GM19468 (cell line): ENCODE data around the gene OR5K2.

Experiments used
- ATAC-seq: cut with Tn5 transposase; IDR thresholded peaks from one replicate; pipeline ENCODE4 v1.9.1; 2021; ENCODE audit warnings: mild to moderate bottlenecking, moderate library complexity, moderate number of reproducible peaks; ENCODE audit not compliant: unreplicated experiment; ENCODE audit errors: extremely low read depth

The OR5K2 gene

DNA sequence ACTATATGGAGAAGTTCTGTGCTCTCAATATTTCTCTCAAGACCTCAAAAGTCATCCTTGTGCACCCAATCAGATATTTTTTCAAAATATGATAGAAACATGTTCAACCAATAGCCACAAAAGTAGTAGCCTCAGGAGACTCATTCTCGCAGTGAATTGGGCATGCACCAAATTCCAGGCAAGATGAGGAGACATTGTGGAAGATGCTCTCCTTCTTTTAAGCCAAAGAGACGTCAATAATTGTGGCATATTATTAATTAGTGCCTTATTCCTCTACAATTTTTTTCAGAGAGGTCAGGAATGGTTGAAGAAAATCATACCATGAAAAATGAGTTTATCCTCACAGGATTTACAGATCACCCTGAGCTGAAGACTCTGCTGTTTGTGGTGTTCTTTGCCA lies at the start of gene OR5K2:
TSS of gene OR5K2 (plus strand) at position 301 of the 400 bp plus-strand sequence. CDS start at position 301, 0 bp downstream.
- ATAC-seq = no peak

DNA sequence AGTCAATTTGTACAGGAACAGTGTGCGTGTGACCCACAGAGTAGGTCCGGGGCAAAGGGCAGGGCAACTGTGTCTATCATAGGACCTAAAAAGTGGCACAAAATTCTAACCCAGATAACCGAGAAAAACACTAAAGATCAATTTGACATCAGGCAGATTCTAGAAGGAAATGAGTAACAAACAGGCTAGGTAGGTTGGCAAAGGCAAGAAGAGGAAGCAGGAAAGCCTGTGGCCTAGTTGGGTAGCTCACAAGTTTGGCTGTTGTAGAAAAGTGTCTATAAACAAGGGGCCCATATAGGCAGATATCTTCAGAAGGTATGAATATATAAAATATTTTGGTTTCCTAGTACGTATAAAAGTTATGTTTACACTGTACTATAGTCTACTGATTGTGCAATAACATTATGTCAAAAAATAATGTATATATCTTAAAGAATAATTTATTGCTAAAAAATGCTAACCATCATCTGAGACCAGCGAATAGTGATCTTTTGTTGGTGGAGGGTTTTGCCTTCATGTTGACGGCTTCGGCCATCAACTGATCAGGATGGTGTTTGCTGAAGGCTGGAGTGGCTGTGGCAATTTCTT lies 47.8 kb upstream of the OR5K2 start:
- ATAC-seq = no peak

DNA sequence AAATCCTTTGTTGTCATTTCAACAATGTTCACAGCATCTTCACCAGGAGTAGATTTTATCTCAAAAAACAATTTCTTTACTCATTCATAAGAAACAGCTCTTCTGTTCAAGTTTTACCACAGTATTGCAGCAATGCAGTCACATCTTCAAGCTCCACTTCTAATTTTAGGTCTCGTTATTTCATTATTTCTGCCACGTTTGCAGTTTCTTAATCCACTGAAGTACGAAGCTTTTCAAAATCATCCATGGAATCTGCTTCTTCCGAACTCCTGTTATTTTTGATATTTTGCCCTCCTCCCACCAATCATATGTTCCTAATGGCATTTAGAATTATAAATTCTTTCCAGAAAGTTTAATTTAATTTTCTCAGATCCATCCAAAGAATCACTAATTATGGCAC lies 47.1 kb upstream of the OR5K2 start:
- no peak for ATAC-seq

DNA sequence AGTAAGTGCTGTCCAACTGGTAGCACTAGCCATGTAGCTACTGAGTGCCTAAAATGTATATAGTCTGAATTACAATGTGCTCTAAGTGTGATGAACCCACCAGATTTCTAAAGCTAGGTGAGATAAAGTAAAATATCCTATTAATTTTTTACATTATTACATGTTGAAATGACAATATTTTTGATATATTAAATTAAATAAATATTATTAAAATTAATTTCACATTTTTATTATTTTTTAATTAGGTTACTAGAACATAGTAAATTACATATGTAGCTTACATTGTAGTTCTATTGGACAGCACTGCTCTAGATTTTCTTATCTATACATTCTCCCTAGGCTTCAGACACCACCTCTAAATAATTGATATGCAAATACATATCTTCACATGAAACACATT lies 43.7 kb upstream of the OR5K2 start:
- no peak for ATAC-seq

DNA sequence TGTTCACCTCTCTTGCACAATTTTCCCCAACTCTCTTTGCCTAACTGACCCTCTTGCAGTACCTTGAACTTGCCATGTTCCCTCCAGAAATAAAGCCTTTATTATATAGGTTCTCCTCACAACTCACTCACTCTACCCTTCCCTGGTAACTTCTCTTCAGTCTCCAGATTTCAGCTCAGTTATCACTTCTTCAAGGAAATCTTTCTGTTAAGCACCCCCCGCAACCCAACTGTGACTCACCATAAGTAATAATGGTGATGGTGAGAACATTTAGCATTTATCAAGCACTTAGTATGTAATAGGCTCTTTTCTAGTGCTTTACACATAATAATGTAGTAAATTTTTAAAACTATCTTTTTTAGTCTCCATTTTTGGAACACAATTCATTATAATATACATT lies 42.6 kb upstream of the OR5K2 start:
- no peak for ATAC-seq

DNA sequence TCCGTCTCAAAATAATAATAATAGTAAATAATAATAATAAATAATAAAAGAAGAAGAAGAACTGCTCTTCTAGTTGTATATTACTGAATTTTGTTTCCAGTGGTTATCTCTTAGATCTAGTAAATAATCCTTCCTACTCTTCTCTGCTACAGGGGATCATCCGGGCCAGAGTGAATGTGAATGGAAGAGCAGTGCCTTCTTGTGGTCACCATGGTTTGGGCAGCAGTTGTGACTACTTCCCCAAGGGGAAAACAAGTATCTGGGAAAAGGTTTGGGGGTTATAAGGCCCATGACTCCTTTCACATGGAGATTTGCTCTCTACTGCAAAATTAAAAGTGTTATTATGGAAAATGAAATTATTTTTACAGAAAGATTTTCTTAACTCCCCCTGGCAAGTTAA lies 39.9 kb upstream of the OR5K2 start:
- no peak for ATAC-seq

DNA sequence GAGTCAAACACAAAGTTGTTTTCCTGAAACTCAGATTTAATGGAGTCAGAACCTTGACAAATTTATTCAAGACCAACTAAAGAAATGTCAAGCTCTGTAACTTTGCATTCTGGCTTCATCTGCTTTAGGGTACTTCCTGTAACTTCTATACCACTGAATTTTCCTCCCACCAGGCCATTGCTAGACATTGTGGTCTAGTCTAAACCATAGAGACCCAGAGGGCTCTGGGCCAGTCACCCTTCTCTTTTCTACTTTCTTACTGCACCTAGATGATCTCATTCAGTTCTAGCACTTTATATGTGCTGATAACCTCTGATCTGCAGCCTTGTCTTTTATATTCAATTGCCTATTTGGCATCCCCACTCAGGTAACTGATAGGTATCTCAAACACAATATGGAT lies 37.3 kb upstream of the OR5K2 start:
- no peak for ATAC-seq

DNA sequence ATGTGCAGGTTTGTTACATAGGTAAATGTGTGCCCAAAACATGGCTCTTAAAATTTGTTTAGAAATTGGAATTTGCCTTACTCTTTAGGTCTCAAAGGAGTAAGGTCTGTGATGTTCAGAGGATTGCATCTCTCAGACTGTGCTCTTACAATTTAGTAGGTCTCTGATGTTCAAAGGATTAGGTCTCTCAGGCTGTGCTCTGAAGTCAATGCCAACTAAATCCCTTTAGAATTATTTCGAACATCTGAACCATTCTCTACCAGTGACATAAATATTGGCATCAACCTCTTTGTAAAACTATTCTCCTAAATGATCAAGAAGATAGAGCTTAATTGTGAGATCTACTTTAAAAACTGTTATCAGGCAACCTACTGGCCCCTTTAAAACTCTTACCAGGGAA lies 34.6 kb upstream of the OR5K2 start, which contains the start of gene OR5K1:
TSS of gene OR5K1 (plus strand) at position 301 of the 400 bp plus-strand sequence. CDS start 6,376 bp downstream, outside the sequence.
- no peak for ATAC-seq

DNA sequence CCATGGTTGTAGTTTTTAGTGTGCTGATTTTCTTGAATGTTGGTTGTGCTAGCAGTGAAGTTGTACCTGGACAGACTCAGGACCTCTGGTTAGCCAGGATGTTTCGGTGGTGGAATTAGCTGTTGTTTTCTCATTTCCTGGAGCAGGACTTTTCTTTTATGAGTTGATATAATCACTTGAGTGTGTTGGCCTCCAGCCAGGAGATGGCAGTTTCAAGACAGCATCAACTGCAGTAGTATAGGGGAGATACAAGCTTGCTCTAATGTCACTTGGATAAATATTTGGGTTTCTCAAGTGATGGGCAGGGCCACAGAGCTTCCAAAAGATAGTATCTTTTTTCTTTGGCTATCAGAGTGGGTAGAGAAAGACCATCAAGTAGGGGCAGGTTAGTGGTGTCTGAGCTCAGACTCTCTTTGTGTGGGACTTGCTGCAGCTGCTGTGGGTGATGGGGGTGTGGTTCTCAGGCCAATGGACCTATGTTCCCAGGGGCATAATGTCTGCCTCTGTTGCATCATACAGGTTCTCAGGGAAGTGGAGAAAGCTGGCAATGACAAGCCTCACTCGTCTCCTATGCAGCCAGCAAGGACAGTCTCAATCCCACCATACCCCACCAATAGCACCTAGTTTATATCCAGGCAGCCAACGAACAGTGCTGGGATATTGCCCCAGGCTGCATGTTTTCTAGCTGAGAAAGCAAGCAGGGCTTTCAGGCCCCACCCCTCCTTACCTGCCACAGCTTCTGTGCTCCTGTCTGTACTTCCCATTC lies 14.6 kb upstream of the OR5K2 start:
- no peak for ATAC-seq

DNA sequence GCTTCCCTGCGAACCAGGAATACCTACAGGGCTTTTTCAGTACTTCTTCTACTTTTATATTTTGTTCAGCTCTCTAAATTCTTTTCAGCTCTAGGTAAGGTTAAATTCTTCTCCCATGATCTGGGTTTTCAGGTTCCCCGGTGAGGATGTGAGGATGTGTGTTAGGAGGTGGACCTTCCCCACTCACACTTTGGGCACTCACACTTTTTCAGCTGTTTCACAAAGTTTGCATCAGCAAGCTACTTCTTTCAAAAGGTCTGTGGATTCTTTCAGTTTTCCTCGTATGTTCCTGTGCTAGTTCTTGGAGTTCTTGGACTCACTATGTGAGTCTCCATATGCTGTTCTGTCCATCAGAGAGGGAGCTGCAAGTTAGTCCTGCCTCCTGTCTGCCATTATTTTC lies 13.9 kb upstream of the OR5K2 start:
- ATAC-seq = no peak

DNA sequence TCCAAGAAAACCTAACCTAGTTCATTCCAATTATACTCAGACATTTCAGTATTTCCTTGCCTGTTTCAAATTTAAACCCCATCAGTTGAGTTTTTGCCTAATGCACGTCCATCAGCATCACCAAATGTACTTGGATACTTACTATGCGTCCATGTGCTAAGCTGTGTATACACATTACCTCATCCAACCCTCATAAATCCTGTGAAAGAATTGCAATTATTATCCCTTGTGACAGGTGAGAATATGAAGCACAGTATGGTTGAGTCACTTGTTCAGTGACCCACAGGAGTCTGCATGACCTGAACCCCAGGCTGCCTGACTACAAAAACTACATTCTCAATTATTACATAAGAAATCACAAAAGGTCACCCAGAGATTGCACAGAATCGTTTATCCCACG lies 2.5 kb downstream of the OR5K2 start:
- no peak for ATAC-seq

DNA sequence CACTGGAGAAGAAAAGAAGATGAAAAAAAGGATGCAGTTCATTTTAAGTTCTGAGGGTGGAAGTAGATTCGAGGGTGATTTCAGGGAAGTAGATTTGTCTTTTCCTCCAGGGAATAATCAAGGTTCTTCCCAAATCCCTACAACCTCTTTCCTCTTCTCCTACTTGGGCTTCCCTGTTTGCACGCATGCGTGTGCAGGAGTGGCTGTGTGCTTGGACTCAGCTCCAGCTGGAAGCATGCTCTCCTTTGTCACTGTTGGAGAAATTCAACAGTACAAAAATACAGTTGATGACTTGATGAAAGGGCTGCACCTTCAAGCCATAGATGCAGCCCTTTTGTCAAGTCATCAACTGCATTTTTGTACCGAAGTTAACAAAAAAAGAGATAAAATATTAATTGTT lies 3.8 kb downstream of the OR5K2 start:
- no peak for ATAC-seq

DNA sequence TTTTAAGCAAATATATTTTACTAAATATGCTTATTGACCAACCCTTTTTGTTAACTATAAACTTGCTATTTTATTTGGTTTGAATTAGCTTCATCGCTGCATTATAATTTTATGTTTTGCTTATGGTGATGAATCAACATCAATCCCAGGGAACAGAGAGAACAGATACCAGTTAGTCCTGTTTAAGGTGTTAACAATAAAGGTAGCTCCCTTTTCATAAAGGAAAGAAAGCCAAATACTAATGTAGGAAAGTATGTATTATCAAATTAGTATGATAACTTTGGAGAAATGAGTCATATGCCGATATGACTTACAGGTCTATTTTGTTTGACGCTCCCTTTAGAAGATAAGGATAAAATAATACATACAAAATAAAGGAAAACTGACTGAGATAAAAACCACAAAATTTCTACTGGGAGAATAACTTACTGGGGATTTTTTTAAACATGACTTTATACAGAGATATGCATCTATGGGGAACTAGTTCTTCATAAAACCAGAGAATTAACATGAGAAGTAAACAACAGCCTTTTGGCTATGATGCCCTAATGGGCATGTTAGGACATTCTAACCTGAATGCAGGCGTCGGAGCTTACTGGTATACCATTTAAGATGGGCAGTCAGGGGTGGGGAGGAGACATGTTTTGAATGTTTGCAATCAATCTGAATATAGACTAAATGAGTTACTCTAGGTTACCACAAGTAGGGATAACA lies 4.5 kb downstream of the OR5K2 start:
- ATAC-seq = no peak

DNA sequence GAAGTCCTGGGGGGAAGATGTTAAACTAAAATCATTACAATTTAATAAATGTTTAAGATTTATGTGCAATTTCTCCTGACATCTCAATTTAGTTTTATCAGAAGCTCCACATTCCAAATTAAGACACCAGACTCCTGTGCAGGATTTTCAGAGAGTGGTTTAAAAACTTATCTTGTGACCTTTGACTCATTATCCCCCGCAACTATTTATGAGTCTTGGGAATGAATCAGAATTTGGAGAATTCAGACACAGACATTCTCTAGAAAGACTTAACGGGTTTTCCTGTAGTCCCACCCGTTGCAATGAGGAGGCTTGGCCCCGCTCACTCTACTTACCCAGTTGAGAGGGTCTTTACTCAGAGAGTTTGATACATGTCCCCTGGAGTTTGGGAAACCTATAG lies 7.1 kb downstream of the OR5K2 start:
- ATAC-seq = no peak

DNA sequence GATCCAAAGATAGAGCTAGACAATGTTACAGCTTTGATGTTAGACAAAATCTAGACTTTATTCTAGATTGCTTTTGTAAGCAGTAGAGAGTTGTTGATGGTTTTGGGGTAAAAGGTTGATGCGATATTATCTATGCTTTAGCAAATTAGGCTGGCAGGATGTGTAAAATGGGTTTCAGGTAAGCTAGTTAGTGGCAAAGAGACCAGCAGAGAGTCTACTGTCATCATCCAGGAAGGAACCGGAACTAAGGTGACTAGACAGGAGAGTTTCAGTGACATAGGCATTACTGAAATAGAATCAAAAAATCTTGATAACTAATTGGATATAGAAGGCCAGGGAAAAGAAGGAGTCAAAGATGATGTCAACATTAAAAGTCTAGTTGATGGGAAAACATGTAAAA lies 11.1 kb downstream of the OR5K2 start:
- ATAC-seq = no peak

DNA sequence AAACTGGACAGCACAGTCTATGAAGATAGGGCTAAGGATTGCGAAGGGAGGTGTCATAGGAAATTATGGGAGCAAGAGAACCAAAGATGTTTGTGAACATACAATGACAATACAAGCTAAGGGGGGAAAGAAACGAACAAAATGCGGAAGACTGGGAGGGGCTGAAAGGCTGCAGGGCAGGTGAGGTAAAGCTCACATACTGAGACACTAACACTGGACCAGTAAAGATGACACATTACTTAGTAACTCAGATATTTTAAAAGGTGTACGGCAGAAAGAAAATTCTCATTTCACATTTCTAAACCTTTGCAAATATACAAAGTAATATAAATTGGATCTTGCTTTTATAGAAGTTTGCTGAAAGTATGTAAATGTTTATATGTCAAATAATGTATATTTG lies 15.1 kb downstream of the OR5K2 start:
- ATAC-seq = no peak

DNA sequence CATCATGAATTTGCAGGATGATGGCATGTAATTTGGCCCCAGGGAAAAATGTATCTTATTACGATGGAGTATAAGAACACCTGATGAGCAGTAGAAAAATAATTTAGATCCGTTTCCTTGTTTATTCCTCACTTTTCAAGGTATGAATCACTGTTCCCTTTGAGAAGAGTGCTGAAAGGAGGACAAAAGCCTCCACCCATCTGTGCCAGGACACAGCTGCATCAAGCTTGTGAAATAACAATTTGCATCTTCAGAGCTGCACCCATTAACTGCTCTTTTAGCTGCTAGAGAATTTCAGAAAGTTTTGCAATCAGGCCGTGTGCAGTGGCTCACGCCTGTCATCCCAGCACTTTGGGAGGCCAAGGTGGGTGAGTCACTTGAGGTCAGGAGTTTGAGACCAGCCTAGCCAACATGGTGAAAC lies 15.6 kb downstream of the OR5K2 start:
- no peak for ATAC-seq

DNA sequence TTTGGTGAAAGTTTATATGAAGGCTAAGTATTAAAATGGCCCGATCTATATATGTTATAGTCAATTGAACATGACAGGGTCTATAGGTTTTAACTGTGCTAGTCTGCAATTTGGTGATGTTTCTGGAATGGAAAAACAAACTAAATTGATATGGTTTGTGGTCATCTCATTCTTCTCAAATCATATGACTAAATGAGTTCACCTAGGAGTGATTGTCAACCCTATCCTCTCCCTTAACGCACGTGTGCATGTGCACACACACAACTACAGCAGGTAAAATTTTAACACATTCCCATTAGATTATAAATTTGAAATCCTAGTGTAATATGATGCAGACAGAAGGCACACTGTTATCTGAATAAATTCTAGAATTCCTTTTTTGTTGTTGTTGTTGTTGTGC lies 16.3 kb downstream of the OR5K2 start:
- no peak for ATAC-seq

DNA sequence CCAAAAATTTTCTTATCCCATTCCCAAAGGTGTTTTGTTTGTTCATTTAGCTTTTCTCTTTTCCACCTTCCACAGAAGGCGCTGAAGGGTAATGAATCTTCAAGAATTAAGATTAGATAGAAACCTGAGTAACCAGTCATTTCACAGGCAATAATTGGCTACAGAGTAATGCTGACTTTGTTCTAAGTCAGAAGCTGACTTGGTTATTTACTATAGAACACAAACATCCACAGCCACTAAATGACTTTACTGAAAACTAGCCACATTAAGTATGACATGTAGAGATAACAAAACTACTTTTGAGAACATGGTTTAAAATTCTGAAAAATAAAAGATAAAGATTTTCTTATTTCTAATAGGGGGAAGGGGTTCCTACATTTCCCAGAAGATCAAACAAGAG lies 17.5 kb downstream of the OR5K2 start:
- no peak for ATAC-seq

DNA sequence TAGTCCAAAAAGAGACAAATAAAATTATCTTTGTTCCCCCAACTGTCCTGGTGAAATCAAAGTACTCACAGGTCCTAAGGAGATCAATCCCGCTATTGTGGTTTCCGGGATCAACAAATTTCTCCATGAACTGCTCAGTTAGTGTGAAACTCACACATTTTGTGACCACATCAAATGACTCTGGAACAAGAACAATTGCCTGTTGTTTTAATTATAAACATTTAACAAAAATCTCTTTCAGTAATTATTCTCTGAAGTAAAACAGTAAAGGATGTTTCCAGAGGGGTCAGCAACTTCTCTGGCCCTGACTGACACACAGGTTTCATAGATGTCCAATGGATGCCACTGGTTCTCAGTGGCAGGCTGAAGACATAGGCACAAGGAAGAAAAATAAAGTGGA lies 21.3 kb downstream of the OR5K2 start:
- no peak for ATAC-seq

DNA sequence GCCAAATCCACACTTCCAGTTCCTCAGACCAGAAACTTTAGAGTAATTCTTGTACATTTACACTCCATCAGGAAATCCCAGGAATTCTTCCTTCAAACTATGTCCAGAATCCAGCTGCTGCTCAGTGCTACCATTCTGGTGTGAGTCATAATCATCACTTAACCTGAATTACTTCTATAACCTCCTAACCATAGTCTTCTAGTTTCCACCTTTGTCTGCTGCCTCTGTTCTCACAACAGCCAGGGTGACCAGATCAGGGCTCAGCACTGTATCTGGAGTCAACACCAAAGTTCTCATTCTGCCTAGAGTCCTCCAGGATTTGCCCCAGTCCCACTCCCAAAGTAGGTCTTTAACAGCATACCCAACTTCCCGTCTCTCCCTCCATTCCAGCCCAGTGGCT lies 21.9 kb downstream of the OR5K2 start:
- no peak for ATAC-seq
